Testis (tissue), 2 donors: Measurements from ENCODE around the gene DIAPH2.

ENCODE experiments used
- CTCF ChIP-seq, 3 experiments: fragments of 450-650 bp in 2 of 3; fragments of 200-600 bp in 1 of 3; sonication (generic) in 1 of 3; IDR thresholded peaks; one replicate each; pipeline ENCODE4 v1.5.1; 2016 to 2019; ENCODE audit warnings: antibody characterized with exemption in 3 of 3, mild to moderate bottlenecking in 2 of 3, moderate library complexity in 1 of 3
- POLR2A ChIP-seq: fragments of 450-650 bp; IDR thresholded peaks from one replicate; pipeline ENCODE4 v1.6.1; 2017; ENCODE audit warnings: antibody characterized with exemption, mild to moderate bottlenecking, moderate library complexity

GRCh38 chrX:97629597-97629985, 944.9 kb downstream of the DIAPH2 start:
- TF ChIP-seq CTCF (IDR thresholded peaks at IDR 0.05): no peak
- TF ChIP-seq POLR2A: no peak
